DOHH2 (cell line): ENCODE results near the gene SERPINB7.

ENCODE experiments used
- H3F3A ChIP-seq: fragments of 200-600 bp; sonication (generic), shearing (Covaris generic); 2 replicates; pipeline ENCODE4 v1.6.0; 2016; ENCODE audit warnings: antibody characterized with exemption, mild to moderate bottlenecking; ENCODE audit not compliant: control insufficient read depth, insufficient read depth
- H3K27ac ChIP-seq: fragments of 200-600 bp; sonication (generic); 2 replicates; pipeline ENCODE4 v1.5.1; 2014; ENCODE audit warnings: low read depth, mild to moderate bottlenecking, low read length, moderate library complexity
- H3K27me3 ChIP-seq: fragments of 200-600 bp; sonication (generic); 2 replicates; pipeline ENCODE4 v1.6.1; 2014; ENCODE audit warnings: mild to moderate bottlenecking, low read length, mixed read lengths; ENCODE audit not compliant: control insufficient read depth
- H3K36me3 ChIP-seq: fragments of 200-600 bp; sonication (generic); 2 replicates; pipeline ENCODE4 v1.6.1; 2014; ENCODE audit warnings: mild to moderate bottlenecking, low read length, moderate library complexity, mixed read lengths; ENCODE audit not compliant: control insufficient read depth
- H3K4me1 ChIP-seq: fragments of 200-600 bp; sonication (generic); 2 replicates; pipeline ENCODE4 v1.6.1; 2014; ENCODE audit warnings: mild to moderate bottlenecking, low read length, mixed read lengths; ENCODE audit not compliant: control insufficient read depth
- H3K4me2 ChIP-seq: fragments of 200-600 bp; sonication (generic); 2 replicates; pipeline ENCODE4 v1.6.0; 2014; ENCODE audit warnings: mild to moderate bottlenecking, low read length, moderate library complexity
- H3K4me3 ChIP-seq: fragments of 200-600 bp; sonication (generic); 2 replicates; pipeline ENCODE4 v1.5.1; 2014; ENCODE audit warnings: mild to moderate bottlenecking, low read length, mixed read lengths
- H3K79me2 ChIP-seq: fragments of 200-600 bp; sonication (generic); 2 replicates; pipeline ENCODE4 v1.6.1; 2014; ENCODE audit warnings: mild to moderate bottlenecking, low read length, mixed read lengths; ENCODE audit not compliant: control insufficient read depth
- H3K9me2 ChIP-seq: fragments of 200-600 bp; sonication (generic); replicated peaks from 2 replicates; pipeline ENCODE4 v1.6.1; 2014; ENCODE audit warnings: mild to moderate bottlenecking, low read length, mixed read lengths; ENCODE audit not compliant: control insufficient read depth
- H3K9me3 ChIP-seq: fragments of 200-600 bp; sonication (generic); 2 replicates; pipeline ENCODE4 v1.6.1; 2014; ENCODE audit warnings: antibody characterized with exemption, low read length, mixed read lengths; ENCODE audit not compliant: control insufficient read depth, insufficient read depth
- H4K20me1 ChIP-seq: fragments of 200-600 bp; sonication (generic); 2 replicates; pipeline ENCODE4 v1.6.0; 2014; ENCODE audit warnings: low read depth, mild to moderate bottlenecking, antibody characterized with exemption, low read length, moderate library complexity; ENCODE audit not compliant: control insufficient read depth, insufficient read depth
- CTCF ChIP-seq: fragments of 200-600 bp; sonication (generic); IDR thresholded peaks from one replicate; pipeline ENCODE4 v1.5.1; 2014; ENCODE audit warnings: antibody characterized with exemption, mild to moderate bottlenecking, low read depth, low read length; ENCODE audit not compliant: poor library complexity, severe bottlenecking
- EZH2phosphoT487 ChIP-seq: fragments of 200-600 bp; sonication (generic); IDR thresholded peaks from 2 replicates; pipeline ENCODE4 v1.6.1; 2017; ENCODE audit warnings: borderline replicate concordance, mild to moderate bottlenecking, antibody characterized with exemption, low read length, moderate library complexity, mixed read lengths

The SERPINB7 gene

GRCh38 chr18:63843008-63843407 lies 67.8 kb downstream of the SERPINB7 start:
- no peaks in the 10 kb centered on the region for H3K36me3 ChIP-seq
- no peaks in the 10 kb centered on the region for H3F3A ChIP-seq
- no peaks in the 10 kb centered on the region for H3K4me1 ChIP-seq
- H3K4me2 ChIP-seq = no peak overlapping the region
- no peaks in the 10 kb centered on the region for H3K79me2 ChIP-seq
- no peak overlapping the region for H3K4me3 ChIP-seq
- no peaks in the 10 kb centered on the region for H4K20me1 ChIP-seq
- no peak overlapping the region for H3K27ac ChIP-seq
- H3K9me2 ChIP-seq = no peaks in the 10 kb centered on the region
- peaks cover 14% of the 10 kb centered on the region for H3K27me3 ChIP-seq
- no peak for TF ChIP-seq EZH2phosphoT487
- no peak for TF ChIP-seq CTCF
- no peaks in the 10 kb centered on the region for H3K9me3 ChIP-seq

GRCh38 chr18:63844254-63844653 lies 69.0 kb downstream of the SERPINB7 start:
- Histone ChIP-seq H4K20me1 (no peaks in the 10 kb centered on the region), H3K9me2 (no peaks in the 10 kb centered on the region), H3K4me2 (no peak overlapping the region), H3F3A (no peaks in the 10 kb centered on the region), H3K36me3 (no peaks in the 10 kb centered on the region), H3K79me2 (no peaks in the 10 kb centered on the region), H3K4me3 (no peak overlapping the region), H3K9me3 (no peaks in the 10 kb centered on the region), H3K27me3 (peaks cover 14% of the 10 kb centered on the region), H3K27ac (no peak overlapping the region), H3K4me1 (no peaks in the 10 kb centered on the region)
- TF ChIP-seq CTCF (peak; percentile 48), EZH2phosphoT487 (no peak)

GRCh38 chr18:63848159-63848558 lies 72.9 kb downstream of the SERPINB7 start:
- H3K4me2 ChIP-seq = no peak overlapping the region
- H3K27me3 ChIP-seq = peaks cover 10% of the 10 kb centered on the region; the same call in 1 of the 2 replicates
- no peaks in the 10 kb centered on the region for H3K79me2 ChIP-seq
- H3K4me1 ChIP-seq = no peaks in the 10 kb centered on the region
- H3K9me3 ChIP-seq = no peaks in the 10 kb centered on the region
- H3K4me3 ChIP-seq = no peak overlapping the region
- TF ChIP-seq EZH2phosphoT487 (no peak), CTCF (peak; percentile 60)
- no peaks in the 10 kb centered on the region for H4K20me1 ChIP-seq
- H3K27ac ChIP-seq = no peak overlapping the region
- no peaks in the 10 kb centered on the region for H3K36me3 ChIP-seq
- H3F3A ChIP-seq = no peaks in the 10 kb centered on the region
- H3K9me2 ChIP-seq = no peaks in the 10 kb centered on the region
